ENCODE results near the gene SP3.

SP3 gene

GRCh38 chr2:173858291-173858731 is 106.9 kb downstream of the SP3 start:
- H3K4me3 ChIP-seq (ENCODE audit: low read depth, low read length): no peak overlapping the region
- no peak for TF ChIP-seq CTCF (IDR thresholded peaks at IDR 0.05; ENCODE audit: low read depth, low read length)
